Endothelial cell of umbilical vein (primary cell): ENCODE results near the gene CAMK2B. TPM values are rescaled to one million over a fixed set of nuclear protein-coding genes. Genes with fewer than 3 reads are reported as not detected.

ENCODE experiments used
- BruUV-seq: library from RNA; stranded (reverse); fragments of 400-500 nt; replicated peaks from 2 replicates; lab custom pipeline; 2021; lab: Mats Ljungman, UMichigan
- CTCF ChIA-PET: fragments of 300-600, 350-600 bp; sonication (Branson Sonifier 250); formaldehyde crosslinking; loops from one replicate; lab custom pipeline; 2021; ENCODE audit warnings: antibody characterized with exemption, inconsistent platforms; lab: Charles Lee
- POLR2A ChIA-PET: fragments of 300-600, 350-600 bp; sonication (Branson Sonifier 250); formaldehyde crosslinking; loops from one replicate; lab custom pipeline; 2021; ENCODE audit warnings: antibody characterized with exemption, inconsistent platforms; lab: Charles Lee
- DNase-seq: peaks from one replicate; pipeline ENCODE4 v3.0.0-alpha.2; 2011; ENCODE audit warnings: low read depth, low spot score
- FAIRE-seq: peaks from 2 replicates; lab custom pipeline; 2011; peaks lifted over from hg19 to GRCh38; lab: Jason Lieb, UNC
- H2AFZ ChIP-seq: 2 replicates; pipeline ENCODE4 v1.6.0; 2012; ENCODE audit warnings: low read depth, low read length, control low read depth, inconsistent platforms
- H3K27ac ChIP-seq: 2 replicates; pipeline ENCODE4 v1.5.1; 2011; ENCODE audit warnings: low read depth, mild to moderate bottlenecking, control low read depth, low read length, moderate library complexity; ENCODE audit not compliant: insufficient read depth
- H3K27me3 ChIP-seq, 2 experiments: 2 replicates each; pipeline versions ENCODE4 v1.6.0 to v1.6.1; 2011; ENCODE audit warnings: low read length in 2 of 2, mixed read lengths in 1 of 2; ENCODE audit not compliant: control insufficient read depth in 2 of 2, insufficient read depth in 2 of 2
- H3K36me3 ChIP-seq, 2 experiments: 2 replicates in 1 of 2; 3 replicates in 1 of 2; pipeline ENCODE4 v1.5.1; 2011; ENCODE audit warnings: low read length in 2 of 2, mild to moderate bottlenecking in 1 of 2, moderate library complexity in 1 of 2; ENCODE audit not compliant: control insufficient read depth in 2 of 2, insufficient read depth in 2 of 2; ENCODE audit errors: extremely low read depth in 1 of 2
- H3K4me1 ChIP-seq: 3 replicates; pipeline ENCODE4 v1.5.1; 2011; ENCODE audit warnings: mild to moderate bottlenecking, low read length; ENCODE audit not compliant: control insufficient read depth, insufficient read depth; ENCODE audit errors: extremely low read depth
- H3K4me2 ChIP-seq: 2 replicates; pipeline ENCODE4 v1.6.1; 2011; ENCODE audit warnings: low read length, control low read depth, mixed read lengths; ENCODE audit not compliant: insufficient read depth
- H3K4me3 ChIP-seq, 3 experiments: fragments of 200-600 bp in 1 of 3; sonication (generic), shearing (Covaris generic) in 1 of 3; replicated peaks in 1 of 3; 2 replicates each; pipeline ENCODE4 v1.5.1; 2011 to 2016; ENCODE audit warnings: control low read depth in 3 of 3, low read length in 3 of 3, mild to moderate bottlenecking in 2 of 3, inconsistent platforms in 1 of 3, low read depth in 1 of 3, moderate library complexity in 1 of 3; ENCODE audit not compliant: insufficient read depth in 1 of 3
- H3K79me2 ChIP-seq: 2 replicates; pipeline ENCODE4 v1.6.0; 2012; ENCODE audit warnings: low read length, inconsistent platforms; ENCODE audit not compliant: control insufficient read depth, insufficient read depth
- H3K9ac ChIP-seq: replicated peaks from 2 replicates; pipeline ENCODE3; 2011; ENCODE audit warnings: low read length, control low read depth; ENCODE audit not compliant: insufficient read depth; ENCODE audit errors: extremely low read depth
- H3K9me1 ChIP-seq: replicated peaks from 3 replicates; pipeline ENCODE4 v1.6.0; 2011; ENCODE audit warnings: mild to moderate bottlenecking, low read length; ENCODE audit not compliant: control insufficient read depth, insufficient read depth; ENCODE audit errors: extremely low read depth
- H3K9me3 ChIP-seq: replicated peaks from 2 replicates; pipeline ENCODE4 v1.5.1; 2012; ENCODE audit warnings: low read length, inconsistent platforms; ENCODE audit not compliant: control insufficient read depth, insufficient read depth
- H4K20me1 ChIP-seq: replicated peaks from 2 replicates; pipeline ENCODE3; 2011; ENCODE audit warnings: mild to moderate bottlenecking, low read length; ENCODE audit not compliant: control insufficient read depth, insufficient read depth; ENCODE audit errors: extremely low read depth
- EZH2 ChIP-seq: IDR thresholded peaks from 2 replicates; pipeline ENCODE4 v1.6.1; 2012; ENCODE audit warnings: borderline replicate concordance, low read depth, mild to moderate bottlenecking, moderate library complexity, low read length, inconsistent platforms; ENCODE audit not compliant: severe bottlenecking
- FOS ChIP-seq: IDR thresholded peaks from 2 replicates; pipeline ENCODE4 v1.6.1; 2011; ENCODE audit warnings: mild to moderate bottlenecking, low read length, moderate library complexity, borderline replicate concordance; ENCODE audit not compliant: insufficient read depth
- GATA2 ChIP-seq: IDR thresholded peaks from 2 replicates; pipeline ENCODE4 v1.7.0; 2011; ENCODE audit warnings: low read depth, mild to moderate bottlenecking, moderate library complexity, mixed read lengths, low read length; ENCODE audit not compliant: insufficient read length, insufficient read depth
- JUN ChIP-seq: IDR thresholded peaks from 2 replicates; pipeline ENCODE4 v1.6.1; 2011; ENCODE audit warnings: borderline replicate concordance, low read depth; ENCODE audit not compliant: insufficient read length, insufficient read depth
- MYC ChIP-seq: IDR thresholded peaks from one replicate; pipeline ENCODE4 v1.6.1; 2011; ENCODE audit warnings: mild to moderate bottlenecking, low read depth, low read length
- POLR2A ChIP-seq: IDR thresholded peaks from 2 replicates; pipeline ENCODE4 v1.6.1; 2012; ENCODE audit warnings: low read depth, mild to moderate bottlenecking, control low read depth, low read length
- POLR2AphosphoS5 ChIP-seq: IDR thresholded peaks from 2 replicates; pipeline ENCODE4 v1.6.1; 2012; ENCODE audit warnings: low read depth, mild to moderate bottlenecking, control low read depth, low read length, moderate library complexity; ENCODE audit not compliant: insufficient read depth
- dilution Hi-C: fragments of 300-500 bp; cut with MboI; formaldehyde crosslinking; loops from one replicate; pipeline ENCODE4 v1.15.0; 2019; ENCODE audit warnings: low sequenced_read_pairs; ENCODE audit not compliant: extremely low pct_ligation_motif_present
- intact Hi-C: fragments of 100-400 bp; cut with micrococcal nuclease; formaldehyde crosslinking; loops from one replicate; pipeline ENCODE4 v1.10.0; 2022
- polyA plus RNA-seq, 4 experiments: library from polyadenylated mRNA; depleted of rRNA in 3 of 4; stranded (reverse) in 3 of 4; unstranded in 1 of 4; fragments of >200 nt; gene quantifications; 2 replicates each; pipeline versions ENCODE4 v1.2.1 to v1.2.3, GENCODE V29; 2011 to 2012; ENCODE audit warnings: missing spikeins in 1 of 4
- total RNA-seq: library from RNA; stranded (reverse); gene quantifications from 2 replicates; pipeline ENCODE4 v1.2.3, GENCODE V29; 2021
- TF ChIP-seq, protein P1 (sequence below): IDR thresholded peaks from 2 replicates; pipeline ENCODE4 v1.6.1; 2011; ENCODE audit not compliant: insufficient read depth, insufficient read length
- TF ChIP-seq, protein P2 (sequence below), 2 donors: IDR thresholded peaks; 1 replicate in 1 of 2; 2 replicates in 1 of 2; pipeline ENCODE4 v1.5.1; 2011; ENCODE audit warnings: low read length in 2 of 2, mild to moderate bottlenecking in 2 of 2, moderate library complexity in 2 of 2, control low read depth in 1 of 2, inconsistent platforms in 1 of 2, low read depth in 1 of 2; ENCODE audit not compliant: insufficient read depth in 1 of 2; ENCODE audit errors: extremely low read depth in 1 of 2

The CAMK2B gene
- total and polyA plus RNA-seq, 2 donors (not counting 3 experiments of a cell fraction or from before 2014, with no cell fraction given), result 0.57 to 1.6 TPM

DNA sequence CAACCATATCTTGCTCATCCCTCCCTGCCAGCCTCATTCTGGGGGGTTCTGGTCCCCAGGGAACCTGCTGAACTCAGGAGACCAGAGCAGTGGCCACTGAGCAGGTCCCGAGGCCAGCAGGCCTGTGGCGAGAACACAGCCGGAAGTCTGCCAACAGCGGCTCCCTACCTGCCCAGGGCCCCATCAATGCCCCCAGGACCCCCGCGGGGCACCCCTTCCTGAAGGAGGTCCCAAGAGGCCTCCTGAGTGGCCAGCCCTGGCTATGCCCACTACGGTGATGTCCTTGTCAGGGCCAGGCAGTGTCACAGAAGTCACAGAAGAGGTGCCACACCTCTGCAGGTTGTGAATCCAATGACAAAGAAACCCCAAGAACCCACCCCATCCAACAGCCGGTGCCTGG, 58.9 kb downstream of the CAMK2B start:
- H4K20me1 ChIP-seq, result no peaks in the 10 kb centered on the region
- CTCF ChIA-PET, result no interaction called here
- H3K9ac ChIP-seq, result no peak overlapping the region
- no peak overlapping the region for H3K27ac ChIP-seq
- H3K9me1 ChIP-seq, result no peaks in the 10 kb centered on the region
- peaks cover 0 to 12% of the 10 kb centered on the region in 2 experiments for H3K27me3 ChIP-seq
- FAIRE-seq (no peak), DNase-seq (no peak)
- no peaks in the 10 kb centered on the region for H3K9me3 ChIP-seq
- H3K36me3 ChIP-seq, result no peaks in the 10 kb centered on the region
- intact Hi-C loops, result no loop called here
- H3K4me2 ChIP-seq, result no peak overlapping the region
- H2AFZ ChIP-seq, result no peak overlapping the region
- POLR2A ChIA-PET, result no interaction called here
- no peaks in the 10 kb centered on the region for H3K79me2 ChIP-seq
- TF ChIP-seq, protein P1, sequence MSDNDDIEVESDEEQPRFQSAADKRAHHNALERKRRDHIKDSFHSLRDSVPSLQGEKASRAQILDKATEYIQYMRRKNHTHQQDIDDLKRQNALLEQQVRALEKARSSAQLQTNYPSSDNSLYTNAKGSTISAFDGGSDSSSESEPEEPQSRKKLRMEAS, result no peak
- TF ChIP-seq, protein P2, sequence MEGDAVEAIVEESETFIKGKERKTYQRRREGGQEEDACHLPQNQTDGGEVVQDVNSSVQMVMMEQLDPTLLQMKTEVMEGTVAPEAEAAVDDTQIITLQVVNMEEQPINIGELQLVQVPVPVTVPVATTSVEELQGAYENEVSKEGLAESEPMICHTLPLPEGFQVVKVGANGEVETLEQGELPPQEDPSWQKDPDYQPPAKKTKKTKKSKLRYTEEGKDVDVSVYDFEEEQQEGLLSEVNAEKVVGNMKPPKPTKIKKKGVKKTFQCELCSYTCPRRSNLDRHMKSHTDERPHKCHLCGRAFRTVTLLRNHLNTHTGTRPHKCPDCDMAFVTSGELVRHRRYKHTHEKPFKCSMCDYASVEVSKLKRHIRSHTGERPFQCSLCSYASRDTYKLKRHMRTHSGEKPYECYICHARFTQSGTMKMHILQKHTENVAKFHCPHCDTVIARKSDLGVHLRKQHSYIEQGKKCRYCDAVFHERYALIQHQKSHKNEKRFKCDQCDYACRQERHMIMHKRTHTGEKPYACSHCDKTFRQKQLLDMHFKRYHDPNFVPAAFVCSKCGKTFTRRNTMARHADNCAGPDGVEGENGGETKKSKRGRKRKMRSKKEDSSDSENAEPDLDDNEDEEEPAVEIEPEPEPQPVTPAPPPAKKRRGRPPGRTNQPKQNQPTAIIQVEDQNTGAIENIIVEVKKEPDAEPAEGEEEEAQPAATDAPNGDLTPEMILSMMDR (IDR thresholded peaks at IDR 0.05; ENCODE audit: extremely low read depth in 1 of 2, insufficient read depth in 1 of 2, low read depth in 1 of 2, low read length in 2 of 2), result no peak
- TF ChIP-seq JUN (no peak), GATA2 (no peak), POLR2A (no peak), POLR2AphosphoS5 (no peak), FOS (no peak), EZH2 (no peak), MYC (no peak)
- no TSS peak for BruUV-seq
- H3K4me1 ChIP-seq, result no peaks in the 10 kb centered on the region
- H3K4me3 ChIP-seq, result no peak overlapping the region
- dilution Hi-C loops, result no loop called here
